Neural progenitor cell (in vitro differentiated cells): ENCODE measurements around the gene REV3L. TPM values are rescaled to one million over a fixed set of nuclear protein-coding genes. Genes with fewer than 3 reads are reported as not detected.

Source experiments
- DNase-seq: peaks from one replicate; pipeline ENCODE4 v3.0.0-alpha.2; 2016; ENCODE audit warnings: low spot score
- H2AFZ ChIP-seq: fragments of 200-600 bp; sonication (generic); replicated peaks from 2 replicates; pipeline ENCODE4 v1.6.1; 2016; ENCODE audit warnings: antibody characterized with exemption
- H3F3A ChIP-seq: fragments of 200-600 bp; sonication (generic); 2 replicates; pipeline ENCODE4 v1.6.1; 2016; ENCODE audit warnings: antibody characterized with exemption, low read depth
- H3K27ac ChIP-seq: fragments of 200-600 bp; sonication (generic); 2 replicates; pipeline ENCODE4 v1.5.1; 2016; ENCODE audit warnings: mild to moderate bottlenecking
- H3K27me3 ChIP-seq: fragments of 200-600 bp; sonication (generic); 2 replicates; pipeline ENCODE4 v1.6.1; 2016; ENCODE audit warnings: mild to moderate bottlenecking, moderate library complexity
- H3K36me3 ChIP-seq: fragments of 200-600 bp; sonication (generic); 2 replicates; pipeline ENCODE4 v1.5.1; 2016
- H3K4me1 ChIP-seq: fragments of 200-600 bp; sonication (generic); 2 replicates; pipeline ENCODE4 v1.6.1; 2016; ENCODE audit warnings: mixed run types
- H3K4me2 ChIP-seq: fragments of 200-600 bp; sonication (generic); 2 replicates; pipeline ENCODE4 v1.6.1; 2016
- H3K4me3 ChIP-seq: fragments of 200-600 bp; sonication (generic); 2 replicates; pipeline ENCODE4 v1.5.1; 2016
- H3K79me2 ChIP-seq: fragments of 200-600 bp; sonication (generic); 2 replicates; pipeline ENCODE4 v1.6.1; 2016; ENCODE audit warnings: low read depth
- H3K9ac ChIP-seq: fragments of 200-600 bp; sonication (generic); 2 replicates; pipeline ENCODE4 v1.6.1; 2016
- H3K9me3 ChIP-seq: fragments of 200-600 bp; sonication (generic); 2 replicates; pipeline ENCODE4 v1.5.1; 2016; ENCODE audit warnings: low read depth
- H4K20me1 ChIP-seq: fragments of 200-600 bp; sonication (generic); 2 replicates; pipeline ENCODE4 v1.6.1; 2016; ENCODE audit warnings: low read depth
- H3K27ac Mint-ChIP-seq: 3 replicates; pipeline ENCODE4 v1.8.0; 2021; ENCODE audit warnings: mixed read lengths
- H3K27me3 Mint-ChIP-seq: 2 replicates; pipeline ENCODE4 v1.8.0; 2022; ENCODE audit warnings: low read depth, mild to moderate bottlenecking, inconsistent platforms, moderate library complexity, mixed read lengths; ENCODE audit not compliant: insufficient read depth
- H3K36me3 Mint-ChIP-seq: 3 replicates; pipeline ENCODE4 v1.8.0; 2021; ENCODE audit warnings: mixed read lengths
- H3K4me1 Mint-ChIP-seq: 3 replicates; pipeline ENCODE4 v1.8.0; 2021; ENCODE audit warnings: mixed read lengths
- H3K4me3 Mint-ChIP-seq: 3 replicates; pipeline ENCODE4 v1.8.0; 2021; ENCODE audit warnings: mild to moderate bottlenecking, moderate library complexity, mixed read lengths
- H3K9me3 Mint-ChIP-seq: 3 replicates; pipeline ENCODE4 v1.8.0; 2020; ENCODE audit warnings: mixed read lengths
- CTCF ChIP-seq: fragments of 200-600 bp; sonication (generic); IDR thresholded peaks from 2 replicates; pipeline ENCODE4 v1.5.1; 2017; ENCODE audit warnings: antibody characterized with exemption, mild to moderate bottlenecking
- EZH2 ChIP-seq: fragments of 200-600 bp; sonication (generic); IDR thresholded peaks from 2 replicates; pipeline ENCODE4 v1.6.1; 2017; ENCODE audit warnings: antibody characterized with exemption, mild to moderate bottlenecking, moderate library complexity
- EZH2phosphoT487 ChIP-seq: fragments of 200-600 bp; sonication (generic); IDR thresholded peaks from 2 replicates; pipeline ENCODE4 v1.6.1; 2017; ENCODE audit warnings: antibody characterized with exemption
- total RNA-seq: library from RNA; depleted of rRNA; stranded (reverse); fragments of >200 nt; gene quantifications from 2 replicates; pipeline ENCODE4 v1.2.3, GENCODE V29; 2015; ENCODE audit warnings: low replicate concordance

REV3L gene
- total RNA-seq, 1 donor from 2014 or later = 23.5 TPM

DNA sequence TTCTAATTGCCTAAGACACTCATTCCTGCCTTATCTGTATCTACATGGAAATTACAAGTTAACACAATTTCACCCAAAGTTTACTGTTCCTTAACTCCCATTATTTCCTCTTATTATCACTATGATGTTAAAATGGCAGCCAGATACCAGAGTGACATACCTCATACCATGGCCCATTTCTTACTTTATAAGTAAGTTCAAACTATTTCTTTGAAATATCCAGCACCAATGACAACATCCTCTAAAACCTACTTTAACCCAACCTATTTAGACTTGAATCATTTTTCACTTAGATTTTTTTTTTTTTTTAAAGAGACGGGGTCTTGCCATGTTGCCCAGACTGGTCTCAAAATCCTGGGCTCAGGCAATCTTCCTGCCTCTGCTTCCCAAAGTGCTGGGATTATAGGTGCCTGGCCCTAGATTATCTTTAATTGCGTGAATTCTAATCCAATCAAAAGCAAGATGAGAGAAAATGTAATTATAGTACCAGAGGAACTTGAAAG, 10.0 kb downstream of the REV3L start:
- Histone ChIP-seq H3K4me3 (no peak overlapping the region), H3K79me2 (peaks cover 66% of the 10 kb centered on the region), H3F3A (peaks cover 8% of the 10 kb centered on the region), H3K36me3 (no peaks in the 10 kb centered on the region), H3K9ac (no peak overlapping the region), H3K4me2 (no peak overlapping the region), H3K9me3 (no peaks in the 10 kb centered on the region), H4K20me1 (peaks cover 78% of the 10 kb centered on the region), H3K27ac (no peak overlapping the region), H2AFZ (no peak overlapping the region), H3K27me3 (peaks cover 31% of the 10 kb centered on the region), H3K4me1 (peaks cover 5% of the 10 kb centered on the region)
- no peaks in the 10 kb centered on the region for H3K27me3 Mint-ChIP-seq
- no peak overlapping the region for H3K4me3 Mint-ChIP-seq
- TF ChIP-seq CTCF (no peak), EZH2phosphoT487 (no peak), EZH2 (no peak)
- H3K4me1 Mint-ChIP-seq = peaks cover 14% of the 10 kb centered on the region
- no peaks in the 10 kb centered on the region for H3K9me3 Mint-ChIP-seq
- peaks cover 2% of the 10 kb centered on the region for H3K36me3 Mint-ChIP-seq
- no peak overlapping the region for H3K27ac Mint-ChIP-seq
- DNase-seq = no peak

DNA sequence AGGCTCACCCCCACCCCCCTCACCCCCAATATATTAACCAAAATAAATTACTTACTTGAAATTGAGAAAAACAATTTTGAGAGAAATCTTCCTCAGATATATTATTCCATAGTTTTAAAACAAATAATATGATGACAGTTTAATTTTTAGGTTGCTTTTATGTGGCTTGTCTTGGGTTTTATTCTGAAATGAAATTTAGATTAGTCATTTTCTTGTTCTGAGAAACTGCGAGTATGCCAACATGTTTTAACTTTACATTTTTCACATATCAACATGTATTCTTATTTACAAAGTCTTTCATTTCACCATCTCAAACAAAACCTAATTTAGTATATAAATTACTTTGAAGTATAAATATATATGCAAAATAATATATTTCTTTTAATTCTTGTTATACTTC, 11.1 kb downstream of the REV3L start:
- Mint-ChIP-seq H3K9me3 (no peaks in the 10 kb centered on the region), H3K4me1 (peaks cover 3% of the 10 kb centered on the region), H3K36me3 (peaks cover 6% of the 10 kb centered on the region), H3K27ac (no peak overlapping the region), H3K4me3 (no peak overlapping the region), H3K27me3 (no peaks in the 10 kb centered on the region)
- Histone ChIP-seq H3K9ac (no peak overlapping the region), H3K27ac (no peak overlapping the region), H3F3A (peaks cover 8% of the 10 kb centered on the region), H3K4me3 (no peak overlapping the region), H3K9me3 (no peaks in the 10 kb centered on the region), H3K36me3 (no peaks in the 10 kb centered on the region), H3K79me2 (peaks cover 55% of the 10 kb centered on the region), H2AFZ (no peak overlapping the region), H4K20me1 (peaks cover 68% of the 10 kb centered on the region), H3K27me3 (peaks cover 21% of the 10 kb centered on the region), H3K4me2 (no peak overlapping the region), H3K4me1 (no peaks in the 10 kb centered on the region)
- DNase-seq = no peak
- TF ChIP-seq CTCF (no peak), EZH2phosphoT487 (no peak), EZH2 (no peak)

- peaks cover 51% of the 10 kb centered on the region for H3K79me2 ChIP-seq
- no peak overlapping the region for H3K4me3 ChIP-seq
- Mint-ChIP-seq H3K36me3 (peaks cover 6% of the 10 kb centered on the region), H3K4me3 (no peak overlapping the region), H3K27ac (no peak overlapping the region), H3K4me1 (peaks cover 3% of the 10 kb centered on the region), H3K9me3 (no peaks in the 10 kb centered on the region), H3K27me3 (no peaks in the 10 kb centered on the region)
- H3K4me1 ChIP-seq = no peaks in the 10 kb centered on the region
- H3F3A ChIP-seq = peaks cover 8% of the 10 kb centered on the region
- peaks cover 64% of the 10 kb centered on the region for H4K20me1 ChIP-seq
- H3K36me3 ChIP-seq = no peaks in the 10 kb centered on the region
- H3K27me3 ChIP-seq = peaks cover 17% of the 10 kb centered on the region
- no peak overlapping the region for H2AFZ ChIP-seq
- TF ChIP-seq EZH2 = no peak
- TF ChIP-seq CTCF = no peak
- no peak for TF ChIP-seq EZH2phosphoT487
- H3K9me3 ChIP-seq = no peaks in the 10 kb centered on the region
- DNase-seq = no peak
- no peak overlapping the region for H3K4me2 ChIP-seq
- H3K9ac ChIP-seq = no peak overlapping the region
- H3K27ac ChIP-seq = no peak overlapping the region
Observed at GRCh38 chr6:111471533-111471932, 11.5 kb downstream of the REV3L start.
